HG02938 (cell line): ENCODE measurements around the gene TEX51.

Source experiments
- ATAC-seq: cut with Tn5 transposase; IDR thresholded peaks from one replicate; pipeline ENCODE4 v1.9.1; 2021; ENCODE audit warnings: mild to moderate bottlenecking, moderate library complexity; ENCODE audit not compliant: unreplicated experiment

TEX51 gene

GRCh38 chr2:126890551-126891450, 7.9 kb upstream of the TEX51 start:
- ATAC-seq: no peak

GRCh38 chr2:126891681-126892500, 6.8 kb upstream of the TEX51 start:
- ATAC-seq: no peak

- no peak for ATAC-seq
Observed at GRCh38 chr2:126893153-126893552, 5.5 kb upstream of the TEX51 start.

- ATAC-seq: no peak
Observed at GRCh38 chr2:126893606-126894005, 5.1 kb upstream of the TEX51 start.

- ATAC-seq: no peak
Observed at GRCh38 chr2:126894082-126894481, 4.6 kb upstream of the TEX51 start.

- no peak for ATAC-seq
Observed at GRCh38 chr2:126894585-126895182, 4.0 kb upstream of the TEX51 start.

- ATAC-seq: no peak
Observed at GRCh38 chr2:126895336-126895735, 3.4 kb upstream of the TEX51 start.

GRCh38 chr2:126896471-126896870, 2.2 kb upstream of the TEX51 start:
- ATAC-seq: no peak

GRCh38 chr2:126899616-126900185, 1.0 kb downstream of the TEX51 start:
- no peak for ATAC-seq

GRCh38 chr2:126900646-126901319, 2.1 kb downstream of the TEX51 start:
- ATAC-seq: no peak

- no peak for ATAC-seq
Observed at GRCh38 chr2:126901459-126901858, 2.8 kb downstream of the TEX51 start.

- no peak for ATAC-seq
Observed at GRCh38 chr2:126902152-126902835, 3.6 kb downstream of the TEX51 start.

GRCh38 chr2:126902859-126903258, 4.2 kb downstream of the TEX51 start:
- no peak for ATAC-seq

GRCh38 chr2:126905991-126906390, 7.3 kb downstream of the TEX51 start:
- no peak for ATAC-seq

GRCh38 chr2:126906781-126907180, 8.1 kb downstream of the TEX51 start:
- no peak for ATAC-seq

- ATAC-seq: no peak
Observed at GRCh38 chr2:126907671-126908070, 9.0 kb downstream of the TEX51 start.

GRCh38 chr2:126908721-126909177, 10.1 kb downstream of the TEX51 start:
- ATAC-seq: no peak

- ATAC-seq: no peak
Observed at GRCh38 chr2:126909366-126909765, 10.7 kb downstream of the TEX51 start.

- no peak for ATAC-seq
Observed at GRCh38 chr2:126909781-126910180, 11.1 kb downstream of the TEX51 start.

- no peak for ATAC-seq
Observed at GRCh38 chr2:126910637-126911036, 11.9 kb downstream of the TEX51 start.
